ENCODE results near the gene PCBP3. TPM values are rescaled to one million over a fixed set of nuclear protein-coding genes. Genes with fewer than 3 reads are reported as not detected.
"Not testable (repeated sequence)": the region's sequence is repeated elsewhere in the genome, so short reads cannot be mapped to it uniquely, and the experiment has no call there.

The PCBP3 gene
- total RNA-seq, 6 experiments from 2014 or later: 0.37 to 1.5 (median 0.69) TPM

GRCh38 chr21:45600248-45600647, 43.3 kb upstream of the PCBP3 start:
- Histone ChIP-seq H3K4me3 (no peak overlapping the region), H3K9me3 (no peaks in the 10 kb centered on the region), H3K27me3 (no peaks in the 10 kb centered on the region), H3K36me3 (no peaks in the 10 kb centered on the region), H3K4me1 (no peaks in the 10 kb centered on the region), H3K27ac (no peak overlapping the region)
- TF ChIP-seq, protein P1, sequence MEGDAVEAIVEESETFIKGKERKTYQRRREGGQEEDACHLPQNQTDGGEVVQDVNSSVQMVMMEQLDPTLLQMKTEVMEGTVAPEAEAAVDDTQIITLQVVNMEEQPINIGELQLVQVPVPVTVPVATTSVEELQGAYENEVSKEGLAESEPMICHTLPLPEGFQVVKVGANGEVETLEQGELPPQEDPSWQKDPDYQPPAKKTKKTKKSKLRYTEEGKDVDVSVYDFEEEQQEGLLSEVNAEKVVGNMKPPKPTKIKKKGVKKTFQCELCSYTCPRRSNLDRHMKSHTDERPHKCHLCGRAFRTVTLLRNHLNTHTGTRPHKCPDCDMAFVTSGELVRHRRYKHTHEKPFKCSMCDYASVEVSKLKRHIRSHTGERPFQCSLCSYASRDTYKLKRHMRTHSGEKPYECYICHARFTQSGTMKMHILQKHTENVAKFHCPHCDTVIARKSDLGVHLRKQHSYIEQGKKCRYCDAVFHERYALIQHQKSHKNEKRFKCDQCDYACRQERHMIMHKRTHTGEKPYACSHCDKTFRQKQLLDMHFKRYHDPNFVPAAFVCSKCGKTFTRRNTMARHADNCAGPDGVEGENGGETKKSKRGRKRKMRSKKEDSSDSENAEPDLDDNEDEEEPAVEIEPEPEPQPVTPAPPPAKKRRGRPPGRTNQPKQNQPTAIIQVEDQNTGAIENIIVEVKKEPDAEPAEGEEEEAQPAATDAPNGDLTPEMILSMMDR (IDR thresholded peaks at IDR 0.05): no peak
- no peak for TF ChIP-seq POLR2A (IDR thresholded peaks at IDR 0.05)
- 34% methylated on average over 4 of the region's 6 CpGs for WGBS (ENCODE audit: insufficient coverage, low coverage, low lambda C conversion rate, missing lambda C conversion rate)
- intact Hi-C loops (cut with DNase I): no loop called here
- no peak for ATAC-seq
- peak in 2 of 3 donors; percentile 9 to 13 for DNase-seq

DNA sequence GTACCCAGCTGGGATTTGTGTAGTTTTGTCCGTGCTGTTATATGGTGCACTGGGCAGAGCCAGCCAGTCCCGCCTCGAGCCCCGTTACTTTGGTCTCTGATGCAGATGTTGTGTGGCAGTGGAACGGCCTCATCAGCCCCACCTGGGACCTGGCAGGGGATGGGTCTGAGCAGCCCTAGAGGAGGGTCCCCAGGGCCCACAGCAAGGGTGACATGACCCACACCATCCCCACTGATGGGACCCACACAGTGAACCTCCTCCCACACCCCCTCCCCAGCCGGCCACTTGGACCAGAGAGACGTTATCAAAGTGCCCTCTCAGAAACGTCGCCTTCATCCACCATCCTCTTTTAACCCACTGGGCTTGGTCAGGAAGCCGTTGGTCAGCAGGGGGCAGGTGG, 42.0 kb upstream of the PCBP3 start:
- Histone ChIP-seq H3K4me3 (no peak overlapping the region), H3K4me1 (no peaks in the 10 kb centered on the region), H3K9me3 (no peaks in the 10 kb centered on the region), H3K36me3 (no peaks in the 10 kb centered on the region), H3K27ac (no peak overlapping the region), H3K27me3 (no peaks in the 10 kb centered on the region)
- intact Hi-C loops (cut with DNase I): no loop called here
- 47% methylated on average over 6 of the region's 10 CpGs for WGBS (ENCODE audit: insufficient coverage, low coverage, low lambda C conversion rate, missing lambda C conversion rate)
- DNase-seq (peak in 1 of 3 donors; percentile 35), ATAC-seq (no peak)
- TF ChIP-seq POLR2A (IDR thresholded peaks at IDR 0.05): no peak
- TF ChIP-seq, protein P1 (IDR thresholded peaks at IDR 0.05): no peak

DNA sequence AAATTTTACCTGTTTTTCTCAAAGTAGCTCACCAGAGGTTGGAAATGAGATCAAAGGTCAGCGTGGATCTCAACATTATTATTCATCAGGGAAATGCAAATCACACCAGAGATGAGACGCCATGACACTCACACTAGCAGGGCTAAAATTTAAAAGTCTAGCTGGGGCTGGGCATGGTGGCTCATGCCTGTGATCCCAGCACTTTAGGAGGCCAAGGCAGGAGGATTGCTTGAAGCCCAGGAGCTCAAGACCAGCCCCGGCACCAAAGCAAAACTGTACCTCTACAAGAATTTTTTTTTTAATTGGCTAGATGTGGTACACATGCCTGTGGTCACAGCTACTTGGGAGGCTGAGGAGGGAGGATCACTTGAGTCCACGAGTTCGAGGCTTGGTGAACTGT, 41.4 kb upstream of the PCBP3 start:
- no peaks in the 10 kb centered on the region for H3K4me1 ChIP-seq
- DNase-seq (peak in 1 of 3 donors; percentile 5), ATAC-seq (no peak)
- TF ChIP-seq POLR2A (IDR thresholded peaks at IDR 0.05): no peak
- TF ChIP-seq, protein P1 (IDR thresholded peaks at IDR 0.05): no peak
- no peaks in the 10 kb centered on the region for H3K36me3 ChIP-seq
- H3K27ac ChIP-seq: no peak overlapping the region
- H3K27me3 ChIP-seq: no peaks in the 10 kb centered on the region
- no peak overlapping the region for H3K4me3 ChIP-seq
- H3K9me3 ChIP-seq: no peaks in the 10 kb centered on the region
- 61% methylated on average over 5 of the region's 5 CpGs for WGBS (ENCODE audit: insufficient coverage, low coverage, low lambda C conversion rate, missing lambda C conversion rate)
- intact Hi-C loops (cut with DNase I): no loop called here

DNA sequence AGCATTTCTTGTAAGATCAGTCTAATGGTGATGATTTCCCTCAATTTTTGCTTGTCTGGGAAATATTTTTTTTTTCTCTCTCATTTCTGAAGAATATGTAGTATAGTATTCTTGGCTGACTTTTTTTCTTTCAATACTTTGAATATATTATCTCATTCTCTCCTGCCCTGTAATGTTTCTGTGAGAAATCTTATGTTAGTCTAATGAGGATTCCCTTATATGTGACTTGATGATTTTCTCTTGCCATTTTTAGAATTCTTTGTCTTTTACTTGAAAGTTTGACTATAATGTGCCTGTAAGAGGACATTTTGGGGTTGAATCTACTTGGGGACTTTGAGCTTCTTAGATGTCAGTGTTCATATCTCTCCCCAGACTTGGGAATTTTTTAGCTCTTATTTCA, 40.0 kb upstream of the PCBP3 start:
- Histone ChIP-seq H3K27me3 (no peaks in the 10 kb centered on the region), H3K4me1 (no peaks in the 10 kb centered on the region), H3K9me3 (no peaks in the 10 kb centered on the region), H3K4me3 (no peak overlapping the region), H3K27ac (no peak overlapping the region), H3K36me3 (no peaks in the 10 kb centered on the region)
- no peak for ATAC-seq
- DNase-seq: no peak
- intact Hi-C loops (cut with DNase I): no loop called here
- TF ChIP-seq, protein P1 (IDR thresholded peaks at IDR 0.05): no peak
- TF ChIP-seq POLR2A (IDR thresholded peaks at IDR 0.05): no peak

DNA sequence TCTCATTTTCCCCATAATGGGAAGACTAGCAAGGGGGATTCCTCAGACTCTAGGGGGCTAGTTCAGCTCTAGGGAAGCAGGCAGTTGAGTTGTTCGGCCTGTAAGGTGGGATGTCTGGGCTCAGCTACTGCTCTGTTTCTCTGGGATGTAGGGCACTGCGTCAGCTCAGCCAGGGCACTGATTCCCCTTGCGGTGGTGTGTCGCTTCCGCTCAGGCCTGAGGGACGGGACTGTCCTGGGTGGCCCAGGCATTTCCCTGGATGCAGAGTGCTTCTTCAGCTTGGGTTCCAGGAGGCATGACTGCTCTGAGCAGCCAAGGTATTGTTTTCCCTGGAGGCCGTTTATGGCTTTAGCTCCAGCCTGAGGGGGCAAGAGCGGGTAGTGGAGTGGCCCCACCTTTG, 38.8 kb upstream of the PCBP3 start:
- intact Hi-C loops (cut with DNase I); H3K9me3 ChIP-seq; ATAC-seq; H3K4me3 ChIP-seq; H3K36me3 ChIP-seq; DNase-seq; H3K27me3 ChIP-seq; H3K4me1 ChIP-seq; H3K27ac ChIP-seq: not testable (repeated sequence)
- no CpG with 5 or more reads among the region's 8 CpGs for WGBS (ENCODE audit: insufficient coverage, low coverage, low lambda C conversion rate, missing lambda C conversion rate)

Measured in right lobe of liver (tissue), 6 donors.